Smooth muscle cell of trachea (primary cell): ENCODE measurements around the gene SLC29A4. TPM values are rescaled to one million over a fixed set of nuclear protein-coding genes. Genes with fewer than 3 reads are reported as not detected.

Experiments
- total RNA-seq: library from RNA; depleted of rRNA; stranded (reverse); fragments of >200 nt; gene quantifications from 2 replicates; pipeline ENCODE4 v1.2.1, GENCODE V29; 2014

Gene SLC29A4, protein sequence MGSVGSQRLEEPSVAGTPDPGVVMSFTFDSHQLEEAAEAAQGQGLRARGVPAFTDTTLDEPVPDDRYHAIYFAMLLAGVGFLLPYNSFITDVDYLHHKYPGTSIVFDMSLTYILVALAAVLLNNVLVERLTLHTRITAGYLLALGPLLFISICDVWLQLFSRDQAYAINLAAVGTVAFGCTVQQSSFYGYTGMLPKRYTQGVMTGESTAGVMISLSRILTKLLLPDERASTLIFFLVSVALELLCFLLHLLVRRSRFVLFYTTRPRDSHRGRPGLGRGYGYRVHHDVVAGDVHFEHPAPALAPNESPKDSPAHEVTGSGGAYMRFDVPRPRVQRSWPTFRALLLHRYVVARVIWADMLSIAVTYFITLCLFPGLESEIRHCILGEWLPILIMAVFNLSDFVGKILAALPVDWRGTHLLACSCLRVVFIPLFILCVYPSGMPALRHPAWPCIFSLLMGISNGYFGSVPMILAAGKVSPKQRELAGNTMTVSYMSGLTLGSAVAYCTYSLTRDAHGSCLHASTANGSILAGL
- total RNA-seq = 1.7 and 7.1 TPM in 2 replicates

DNA sequence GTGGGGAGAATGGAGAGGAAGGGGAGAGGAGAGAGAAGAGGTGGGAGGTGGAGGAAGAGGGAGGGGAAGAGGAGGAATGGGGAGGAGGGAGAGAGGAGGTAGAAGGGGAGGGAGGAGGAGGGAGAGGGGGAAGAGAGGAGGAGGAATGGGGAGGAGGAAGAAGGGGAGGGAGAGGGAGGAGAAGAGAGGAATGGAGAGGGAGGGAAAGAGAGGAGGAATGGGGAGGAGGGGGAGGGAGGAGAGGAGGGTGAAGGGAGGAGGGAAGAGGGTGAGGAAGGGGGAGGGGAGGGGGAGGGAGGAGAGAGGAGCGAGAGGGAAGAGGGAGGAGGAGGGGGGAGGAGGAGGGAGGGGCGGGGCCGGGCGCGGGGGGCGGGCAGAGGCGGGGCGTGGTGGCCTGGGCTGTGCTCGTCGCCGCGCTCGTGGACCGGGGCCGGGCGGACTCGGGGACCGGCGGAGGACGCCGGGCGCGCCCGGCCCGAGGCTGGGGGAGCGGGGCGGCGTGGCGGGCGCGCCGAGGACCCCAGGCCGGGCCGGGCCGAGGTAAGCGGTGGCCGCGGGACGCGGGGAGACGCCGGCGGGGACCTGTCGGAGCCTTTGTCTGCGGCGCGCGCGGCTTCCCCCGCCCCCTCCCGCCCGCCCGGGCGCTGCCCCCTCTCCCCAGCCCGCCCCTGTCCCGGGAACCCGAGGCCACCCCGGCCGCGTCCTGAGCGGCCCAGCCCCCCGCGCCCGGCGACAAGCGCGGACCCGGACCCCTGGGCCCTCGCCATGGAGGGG is at the start of gene SLC29A4:
Gene SLC29A4, plus strand, starts transcription at position 401 of the 774 bp plus-strand sequence. CDS start 4,874 bp downstream, outside the sequence.

Other genes starting within 250 kb of the SLC29A4 start
- gene RBAK, start 237.1 kb upstream of the SLC29A4 start, total RNA-seq = 6.8 and 7.7 TPM in 2 replicates
- gene WIPI2, start 92.7 kb upstream of the SLC29A4 start, total RNA-seq = 73.2 and 78.7 TPM in 2 replicates
- 67.3 and 83.3 TPM in 2 replicates for gene TNRC18, start 140.9 kb downstream of the SLC29A4 start, total RNA-seq
- 6.7 and 10.9 TPM in 2 replicates for gene FBXL18, start 230.9 kb downstream of the SLC29A4 start, total RNA-seq
- 4,027 and 4,439 TPM in 2 replicates for gene ACTB, start 247.7 kb downstream of the SLC29A4 start, total RNA-seq